ENCODE measurements around the gene GNA14.
"Not testable (repeated sequence)": the region's sequence is repeated elsewhere in the genome, so short reads cannot be mapped to it uniquely, and the experiment has no call there.

GNA14 gene

GRCh38 chr9:77486463-77486862 lies 161.7 kb downstream of the GNA14 start:
- DNase-seq, result no peak

- no peak for DNase-seq
Measured at GRCh38 chr9:77475641-77476473, 172.3 kb downstream of the GNA14 start.

DNA sequence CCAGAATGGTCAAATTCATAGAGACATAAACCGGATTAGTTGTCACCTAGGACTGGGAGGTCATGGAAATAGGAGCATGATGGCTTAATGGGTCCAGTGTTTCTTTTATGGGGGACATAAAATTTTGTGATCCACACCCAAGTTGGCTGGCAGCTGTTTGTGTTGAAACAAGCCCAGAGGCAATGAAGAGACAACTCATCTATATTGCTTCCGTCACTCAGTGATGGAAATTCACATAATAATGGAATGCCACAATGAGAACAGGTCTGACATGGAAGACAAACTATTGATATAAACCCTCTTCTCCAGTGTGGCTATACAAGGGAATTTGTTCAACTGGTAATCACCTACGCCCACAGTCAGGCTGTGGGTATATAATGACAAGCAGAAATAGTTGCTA lies 173.2 kb downstream of the GNA14 start:
- no peak for DNase-seq

GRCh38 chr9:77472646-77473045 lies 175.5 kb downstream of the GNA14 start:
- no peak for DNase-seq

DNA sequence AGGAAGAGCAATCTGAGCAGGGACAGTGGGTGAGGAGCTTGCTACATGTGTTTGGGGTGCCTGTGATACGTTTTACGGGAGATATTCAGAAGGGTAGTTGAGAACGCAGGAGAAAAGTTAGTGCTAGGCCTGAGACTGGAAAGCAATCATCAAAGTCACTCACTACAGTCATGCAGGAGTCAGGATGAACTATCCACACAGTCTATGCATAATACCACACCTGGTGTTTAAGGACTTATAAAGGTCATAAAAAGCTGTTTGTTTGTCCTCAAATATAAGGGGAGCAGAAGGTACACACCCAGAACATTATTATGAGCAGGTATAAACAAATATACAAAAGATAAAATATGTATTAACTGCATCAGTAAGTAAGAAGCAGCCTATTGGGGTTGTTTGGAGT lies 176.6 kb downstream of the GNA14 start:
- no peak for DNase-seq

DNA sequence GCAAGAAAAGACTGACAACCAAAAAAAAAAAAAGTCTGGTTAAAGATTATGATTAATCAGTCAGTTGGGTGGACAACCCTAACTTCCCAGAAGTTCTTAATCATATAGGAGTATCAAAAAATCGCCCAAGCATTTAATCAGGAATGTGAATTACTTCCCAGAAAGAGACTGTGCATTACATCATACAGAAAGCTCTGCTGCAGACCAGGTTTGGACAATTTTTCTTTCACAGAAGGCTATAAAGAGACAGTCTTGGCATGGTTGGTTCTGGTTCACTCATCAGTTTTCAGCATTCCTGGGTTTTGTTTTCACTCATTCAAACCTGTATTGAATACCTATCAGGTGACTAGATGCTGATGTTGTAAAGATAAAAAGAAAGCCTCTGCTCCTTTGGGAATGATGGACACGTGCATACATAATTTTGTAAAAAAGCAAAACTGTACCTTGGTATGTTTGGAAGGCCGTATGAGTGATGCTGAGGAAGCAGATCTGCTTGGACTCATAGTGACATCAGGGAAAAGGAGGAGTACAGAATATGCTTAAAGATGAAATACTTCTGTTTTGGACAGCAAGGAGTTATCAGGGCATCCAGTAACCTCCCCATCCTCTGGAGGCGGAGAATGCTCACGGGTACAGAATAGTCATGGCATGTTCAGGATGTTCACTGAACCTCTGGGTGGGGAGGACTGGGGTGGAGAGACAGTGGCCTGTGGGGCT lies 178.4 kb downstream of the GNA14 start:
- no peak for DNase-seq

DNA sequence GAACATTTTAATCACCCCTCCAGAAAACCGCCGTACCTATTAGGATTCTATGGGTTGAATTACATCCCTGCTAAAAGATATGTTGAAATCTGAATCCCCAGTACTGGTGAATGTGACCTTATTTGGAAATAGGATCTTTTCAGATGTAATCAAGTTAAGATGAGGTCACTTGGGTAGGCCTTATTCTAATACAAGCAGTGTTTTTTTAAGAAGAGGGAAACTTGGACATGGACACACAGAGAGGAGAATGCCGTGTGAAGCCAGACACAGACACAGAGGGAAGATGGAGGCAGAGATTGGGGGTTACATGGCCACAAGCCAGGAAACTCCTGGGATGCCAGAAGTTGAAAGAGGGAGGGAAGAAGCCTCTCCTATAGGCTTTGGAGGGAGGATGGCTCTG lies 183.5 kb downstream of the GNA14 start:
- DNase-seq, result no peak

GRCh38 chr9:77463151-77463550 lies 185.0 kb downstream of the GNA14 start:
- DNase-seq, result no peak

- DNase-seq, result no peak
Measured at GRCh38 chr9:77462066-77462465, 186.1 kb downstream of the GNA14 start.

DNA sequence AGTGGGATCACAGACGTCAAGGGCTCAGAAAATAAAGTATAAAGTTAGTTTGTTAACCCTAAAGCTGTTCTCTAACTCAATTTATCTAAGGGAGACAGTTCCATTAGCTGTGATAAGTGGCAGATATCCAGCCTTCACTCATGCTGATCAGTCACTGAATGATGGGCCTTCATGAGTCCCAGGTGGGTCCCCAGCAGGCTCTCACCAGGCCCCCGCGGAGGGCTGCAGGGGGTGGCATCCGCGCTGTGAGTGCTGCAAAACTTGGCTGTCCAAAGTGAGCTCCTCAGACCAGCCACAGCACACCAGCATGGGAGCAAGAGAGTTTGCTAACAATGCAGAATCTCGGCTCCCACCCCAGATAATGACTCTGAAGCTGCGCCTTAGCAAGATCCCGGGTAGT lies 187.2 kb downstream of the GNA14 start:
- no peak for DNase-seq

DNA sequence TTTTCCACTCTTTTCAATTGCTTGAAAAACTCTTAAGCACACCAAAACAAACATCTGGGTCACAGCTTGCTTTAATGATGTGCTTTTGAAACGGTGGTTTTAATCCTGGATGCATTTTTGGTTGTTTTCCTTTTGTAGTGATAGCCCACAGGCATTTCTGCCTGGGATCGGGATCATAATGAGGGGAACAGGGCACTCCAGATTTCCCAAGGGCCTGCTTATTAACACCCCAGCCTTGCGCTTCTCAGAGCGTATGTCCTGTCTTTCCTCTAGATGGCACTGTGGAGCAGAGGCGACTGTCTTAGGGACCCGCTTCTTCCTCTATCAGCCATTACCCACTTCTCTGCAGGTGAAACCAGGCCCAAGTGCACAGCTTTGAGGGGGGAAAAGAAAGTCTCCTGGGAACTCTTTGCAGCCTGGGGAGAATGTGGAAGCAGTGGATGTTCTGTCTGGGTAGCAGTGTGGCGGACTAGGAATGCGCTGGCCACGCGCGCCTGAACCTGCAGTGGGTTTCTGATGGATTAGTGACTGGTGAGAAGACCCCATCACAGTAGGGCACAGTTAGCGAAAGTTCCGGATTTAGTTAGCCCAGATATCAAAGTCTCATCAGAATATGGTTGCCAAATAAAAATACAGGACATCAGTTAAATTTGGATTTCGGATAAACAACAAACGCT lies 190.1 kb downstream of the GNA14 start:
- peak; percentile 21 to 54 for DNase-seq

- peak; percentile 32 to 79 for DNase-seq
Measured at GRCh38 chr9:77456829-77457437, 191.2 kb downstream of the GNA14 start.

DNA sequence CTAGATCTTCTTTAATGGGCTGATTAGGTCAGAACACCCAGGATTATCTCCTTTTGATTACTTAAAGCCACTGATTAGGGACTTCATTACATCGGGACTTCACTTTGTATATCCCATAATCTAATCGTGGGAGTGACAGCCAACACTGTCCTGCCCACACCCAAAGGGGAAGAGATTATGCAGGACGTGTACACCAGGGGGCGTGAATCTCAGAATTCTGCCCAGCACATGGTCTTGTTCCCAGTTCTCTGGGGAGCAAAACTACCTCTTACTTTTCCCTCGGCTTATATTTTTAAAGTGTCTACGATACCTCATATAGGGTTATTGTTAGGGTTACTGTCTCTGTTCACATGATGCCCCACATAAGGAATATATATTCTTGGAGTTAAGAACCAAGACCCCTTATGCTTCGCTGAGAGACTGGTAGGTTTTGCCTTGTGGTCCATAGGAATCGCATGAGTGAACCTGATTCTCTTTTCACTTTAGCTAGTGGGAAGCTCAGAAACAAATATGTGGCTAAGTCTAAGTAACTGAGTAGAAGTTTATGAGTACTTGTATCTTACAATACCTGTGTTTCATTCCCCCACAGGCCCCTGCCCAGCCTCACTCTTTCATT lies 192.7 kb downstream of the GNA14 start:
- DNase-seq, result peak in 1 of 2 experiments; percentile 11

- no peak for DNase-seq
Measured at GRCh38 chr9:77454663-77455062, 193.5 kb downstream of the GNA14 start.

- no peak for DNase-seq
Measured at GRCh38 chr9:77453825-77454647, 194.1 kb downstream of the GNA14 start.

DNA sequence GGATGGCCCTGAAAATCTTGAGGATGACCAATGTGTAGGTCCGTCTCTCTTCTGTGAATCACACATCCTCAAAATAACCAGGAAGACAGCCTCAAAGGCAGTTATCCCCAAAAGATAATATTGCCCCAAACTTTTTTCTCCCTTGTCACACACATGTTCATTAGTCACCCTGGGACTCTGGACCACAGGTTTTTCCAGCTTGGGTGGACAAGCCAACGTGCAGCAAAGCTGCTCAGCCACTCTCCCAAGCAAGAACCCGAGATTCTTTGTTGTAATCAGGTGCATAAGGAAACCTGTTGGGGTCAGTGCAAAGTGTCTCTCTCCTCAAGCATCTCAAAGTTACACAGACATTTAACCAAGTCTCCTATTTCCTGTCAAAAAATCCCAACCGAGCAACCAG lies 196.6 kb downstream of the GNA14 start:
- DNase-seq, result no peak

DNA sequence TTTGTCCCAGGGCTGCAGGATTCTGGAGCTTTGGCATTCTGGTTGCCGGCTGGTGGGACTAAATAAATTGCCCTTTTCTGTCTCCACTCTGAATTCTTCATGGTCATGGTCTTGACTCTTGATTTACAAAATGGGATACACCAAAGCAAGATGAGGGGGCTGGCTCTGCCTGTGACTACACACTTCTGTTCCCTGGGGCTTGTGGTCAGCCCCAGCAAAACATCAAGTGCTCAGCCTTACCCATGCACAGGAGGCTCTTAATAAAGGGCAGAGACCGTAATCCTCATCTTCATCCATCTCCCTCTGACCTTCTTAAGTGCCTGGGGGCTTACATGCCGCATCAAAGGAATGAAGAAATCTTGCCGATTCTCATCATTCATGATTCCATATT lies 198.0 kb downstream of the GNA14 start:
- DNase-seq, result no peak

DNA sequence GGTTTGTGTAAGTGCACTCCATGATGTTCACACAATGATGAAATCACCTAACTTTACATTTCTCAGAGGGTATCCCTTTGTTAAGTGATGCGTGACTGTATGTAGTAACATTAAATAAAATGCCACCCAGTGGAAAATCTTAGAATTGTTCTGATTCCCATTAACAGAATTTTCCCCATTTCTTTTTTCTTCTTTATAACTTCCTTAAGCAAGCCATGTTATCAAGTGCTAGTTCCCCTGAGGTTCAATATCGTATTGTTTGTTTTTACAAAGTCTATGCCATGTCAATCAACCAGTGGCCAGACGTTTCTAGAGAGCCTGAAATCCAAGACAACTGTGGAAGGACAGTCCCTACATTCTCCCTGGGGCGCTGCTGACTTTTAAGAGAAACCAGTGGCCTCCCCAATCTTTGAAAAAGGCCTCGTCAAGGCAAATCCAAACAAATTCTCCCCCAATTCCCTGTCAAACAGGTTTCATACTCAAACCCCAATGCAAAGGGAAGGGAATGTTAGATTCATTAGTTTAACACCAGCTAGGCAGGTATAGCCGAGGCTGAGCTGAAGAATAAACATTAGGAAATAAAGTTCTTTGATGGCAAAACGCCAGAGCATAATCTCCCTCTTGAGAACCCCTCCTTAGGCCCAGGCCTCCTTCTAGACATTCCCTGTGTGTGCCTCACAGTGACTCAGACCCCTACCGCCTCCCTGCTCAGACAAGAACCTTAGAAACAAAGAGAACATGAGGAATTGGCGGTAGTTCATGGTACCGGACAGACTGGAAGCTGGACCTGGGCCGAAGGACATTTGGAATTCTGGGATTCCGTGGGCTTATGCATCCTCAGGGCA lies 198.7 kb downstream of the GNA14 start:
- DNase-seq, result no peak

GRCh38 chr9:77447646-77448045 lies 200.5 kb downstream of the GNA14 start:
- no peak for DNase-seq

DNA sequence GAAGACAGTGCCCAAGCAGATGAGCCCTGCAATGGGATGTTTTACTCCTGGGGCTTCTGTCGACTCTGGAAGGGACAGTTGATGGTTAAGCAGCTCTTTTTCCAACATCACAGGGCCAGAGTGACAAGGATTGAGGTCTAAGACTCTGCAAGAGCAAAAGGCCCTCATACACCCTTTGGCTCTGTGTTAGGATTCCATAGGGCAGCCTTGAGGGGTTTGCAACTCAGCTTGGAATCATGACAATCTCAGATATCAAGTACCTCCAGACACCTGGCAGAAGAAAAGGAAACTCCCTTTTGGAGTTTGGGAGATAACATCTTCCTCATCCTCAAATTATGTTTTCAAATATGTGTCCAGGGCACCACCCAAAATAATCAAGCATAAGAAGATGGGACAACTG lies 205.7 kb downstream of the GNA14 start:
- DNase-seq, result no peak

- not testable (repeated sequence) for DNase-seq
Measured at GRCh38 chr9:77441124-77441523, 207.0 kb downstream of the GNA14 start.
